Uterus (tissue), 4 donors: ENCODE data around the gene JUP. TPM values are rescaled to one million over a fixed set of nuclear protein-coding genes. Genes with fewer than 3 reads are reported as not detected.
A peak's percentile ranks its signal among the peaks of the same experiment; 100 is the strongest.

Experiments
- DNase-seq, 2 donors: peaks; one replicate each; pipeline ENCODE4 v3.0.0-alpha.2; 2019 to 2020
- H3K27ac ChIP-seq, 2 donors: fragments of 200-600 bp; sonication (generic); 1 replicate in 1 of 2; 2 replicates in 1 of 2; pipeline ENCODE4 v1.5.1; 2016 to 2018
- H3K27me3 ChIP-seq, 2 donors: fragments of 200-600 bp; sonication (generic); one replicate each; pipeline ENCODE4 v1.5.1; 2018 to 2019; ENCODE audit warnings: control low read depth in 1 of 2
- H3K36me3 ChIP-seq, 2 donors: fragments of 200-600 bp; sonication (generic); one replicate each; pipeline ENCODE4 v1.5.1; 2019; ENCODE audit warnings: control low read depth in 1 of 2
- H3K4me1 ChIP-seq, 2 donors: fragments of 200-600 bp; sonication (generic); one replicate each; pipeline ENCODE4 v1.5.1; 2018 to 2019; ENCODE audit warnings: control low read depth in 1 of 2
- H3K4me3 ChIP-seq, 2 donors: fragments of 200-600 bp; sonication (generic); 1 replicate in 1 of 2; 2 replicates in 1 of 2; pipeline ENCODE4 v1.5.1; 2018 to 2019; ENCODE audit warnings: mild to moderate bottlenecking in 1 of 2
- H3K9me3 ChIP-seq, 2 donors: fragments of 200-600 bp; sonication (generic); one replicate each; pipeline ENCODE4 v1.5.1; 2019; ENCODE audit warnings: control low read depth in 1 of 2
- CTCF ChIP-seq, 4 experiments: fragments of 200-600 bp in 2 of 4; fragments of 450-650 bp in 2 of 4; sonication (generic) in 2 of 4; IDR thresholded peaks; one replicate each; pipeline ENCODE4 v1.5.1; 2016 to 2019; ENCODE audit warnings: antibody characterized with exemption in 4 of 4, mild to moderate bottlenecking in 2 of 4, moderate library complexity in 1 of 4
- POLR2A ChIP-seq, 2 donors: fragments of 450-650 bp; IDR thresholded peaks; one replicate each; pipeline ENCODE4 v1.6.1; 2016; ENCODE audit warnings: antibody characterized with exemption in 2 of 2, mild to moderate bottlenecking in 1 of 2, moderate library complexity in 1 of 2
- intact Hi-C: fragments of 100-400 bp; cut with DNase I; formaldehyde crosslinking; loops from one replicate; pipeline ENCODE4 v1.15.1; 2023; ENCODE audit warnings: low total_unique reads
- total RNA-seq, 4 donors: library from RNA; depleted of rRNA in 3 of 4; stranded (reverse); fragments of >200 nt in 3 of 4; gene quantifications; one replicate each; pipeline versions ENCODE4 v1.1.0 to v1.2.4, GENCODE V29; 2014 to 2023
- donor health status: DM: yes; HTN: yes; CAD: no.

Gene JUP
- total RNA-seq, 4 donors from 2014 or later = 49.1 to 110 (median 70.0) TPM

GRCh38 chr17:41803049-41804020 lies 16.8 kb upstream of the JUP start:
- Histone ChIP-seq H3K36me3 (no peaks in the 10 kb centered on the region), H3K4me1 (peaks cover 0 to 9% of the 10 kb centered on the region in 2 donors), H3K9me3 (no peaks in the 10 kb centered on the region), H3K27ac (no peak overlapping the region), H3K4me3 (no peak overlapping the region), H3K27me3 (no peaks in the 10 kb centered on the region)
- intact Hi-C loops = no loop called here
- no peak for DNase-seq
- TF ChIP-seq POLR2A (IDR thresholded peaks at IDR 0.05) (no peak), CTCF (IDR thresholded peaks at IDR 0.05) (no peak)

GRCh38 chr17:41801374-41802271 lies 15.1 kb upstream of the JUP start:
- Histone ChIP-seq H3K4me3 (no peak overlapping the region), H3K27ac (peak overlapping the region in 1 of 2 donors; percentile 45), H3K36me3 (no peaks in the 10 kb centered on the region), H3K27me3 (no peaks in the 10 kb centered on the region), H3K9me3 (no peaks in the 10 kb centered on the region), H3K4me1 (peaks cover 0 to 9% of the 10 kb centered on the region in 2 donors)
- DNase-seq = peak; percentile 84
- TF ChIP-seq POLR2A (IDR thresholded peaks at IDR 0.05) (peak in 1 of 2 donors; percentile 14), CTCF (IDR thresholded peaks at IDR 0.05) (peak; percentile 97 to 98 (median 98))
- intact Hi-C loops = loop anchor here (2.0 kb wide), 1 partner anchor 63 kb away; no protein-coding TSS in a partner anchor

- Histone ChIP-seq H3K36me3 (no peaks in the 10 kb centered on the region), H3K4me3 (no peak overlapping the region), H3K4me1 (peaks cover 0 to 9% of the 10 kb centered on the region in 2 donors), H3K9me3 (no peaks in the 10 kb centered on the region), H3K27ac (peak overlapping the region in 1 of 2 donors; percentile 45), H3K27me3 (no peaks in the 10 kb centered on the region)
- TF ChIP-seq POLR2A (IDR thresholded peaks at IDR 0.05) (no peak), CTCF (IDR thresholded peaks at IDR 0.05) (no peak)
- intact Hi-C loops = loop anchor here (2.0 kb wide), 1 partner anchor 62 kb away; no protein-coding TSS in a partner anchor
- DNase-seq = peak in 1 of 2 donors; percentile 36
These were observed 14.3 kb upstream of the JUP start for GRCh38 chr17:41800601-41801373.

- intact Hi-C loops = no loop called here
- H3K4me3 ChIP-seq = no peak overlapping the region
- no peak for DNase-seq
- H3K27ac ChIP-seq = no peak overlapping the region
- TF ChIP-seq POLR2A (IDR thresholded peaks at IDR 0.05) (no peak), CTCF (IDR thresholded peaks at IDR 0.05) (no peak)
- no peaks in the 10 kb centered on the region for H3K9me3 ChIP-seq
- H3K27me3 ChIP-seq = no peaks in the 10 kb centered on the region
- peaks cover 0 to 9% of the 10 kb centered on the region in 2 donors for H3K4me1 ChIP-seq
- no peaks in the 10 kb centered on the region for H3K36me3 ChIP-seq
These were observed 12.9 kb upstream of the JUP start for GRCh38 chr17:41799366-41799765.
